HEK293 (cell line): Measurements from ENCODE around the gene ROR2.

ENCODE experiments used
- CTCF ChIA-PET: fragments of 350-600 bp; formaldehyde crosslinking; extraction: SDS; loops from one replicate; lab custom pipeline; 2021; ENCODE audit warnings: antibody characterized with exemption; lab: Yijun Ruan, JAX
- POLR2A ChIA-PET: fragments of 300-600 bp; formaldehyde crosslinking; extraction: SDS; loops from one replicate; lab custom pipeline; 2020; ENCODE audit warnings: antibody characterized with exemption, inconsistent platforms; lab: Yijun Ruan, JAX
- H3K27ac ChIP-seq: fragments of 200-500 bp; sonication (Bioruptor generic); 2 replicates; pipeline ENCODE4 v1.5.1; 2014; ENCODE audit warnings: low read depth, low read length, control low read depth, inconsistent platforms; ENCODE audit errors: extremely low read depth
- H3K36me3 ChIP-seq, 2 experiments: fragments of 200-500 bp in 1 of 2; sonication (Bioruptor generic) in 1 of 2; 1 replicate in 1 of 2; 2 replicates in 1 of 2; pipeline ENCODE4 v1.5.1; 2014 to 2017; ENCODE audit warnings: inconsistent platforms in 2 of 2, low read length in 2 of 2; ENCODE audit not compliant: control insufficient read depth in 2 of 2, insufficient read depth in 1 of 2
- H3K4me1 ChIP-seq: fragments of 200-500 bp; sonication (Bioruptor generic); 2 replicates; pipeline ENCODE4 v1.5.1; 2014; ENCODE audit warnings: mild to moderate bottlenecking, low read length, inconsistent platforms; ENCODE audit not compliant: control insufficient read depth, insufficient read depth
- H3K4me3 ChIP-seq: 2 replicates; pipeline ENCODE4 v1.5.1; 2011; ENCODE audit warnings: low read depth, mild to moderate bottlenecking, control low read depth, low read length, moderate library complexity
- H3K9me3 ChIP-seq: fragments of 200-500 bp; sonication (Bioruptor generic); 2 replicates; pipeline ENCODE4 v1.5.1; 2014; ENCODE audit warnings: low read depth, low read length, inconsistent platforms; ENCODE audit not compliant: control insufficient read depth, insufficient read depth
- EGR2 ChIP-seq: fragments of 450-650 bp; formaldehyde crosslinking; IDR thresholded peaks from 2 replicates; pipeline ENCODE4 v1.5.1; 2016; ENCODE audit warnings: low read depth, missing biosample characterization, missing genetic modification characterization
- KLF16 ChIP-seq: fragments of 450-650 bp; formaldehyde crosslinking; IDR thresholded peaks from 2 replicates; pipeline ENCODE4 v1.5.1; 2017; ENCODE audit warnings: missing biosample characterization, missing genetic modification characterization
- PRDM6 ChIP-seq: fragments of 450-650 bp; formaldehyde crosslinking; IDR thresholded peaks from 2 replicates; pipeline ENCODE4 v1.5.1; 2017; ENCODE audit warnings: missing biosample characterization, missing genetic modification characterization
- SETDB1 ChIP-seq: IDR thresholded peaks from one replicate; pipeline ENCODE4 v1.6.1; 2017; ENCODE audit warnings: mild to moderate bottlenecking, low read length, moderate library complexity, mixed read lengths; ENCODE audit not compliant: insufficient read length
- SP2 ChIP-seq: fragments of 450-650 bp; formaldehyde crosslinking; IDR thresholded peaks from 2 replicates; pipeline ENCODE4 v1.5.1; 2016; ENCODE audit warnings: missing biosample characterization, missing genetic modification characterization
- TRIM28 ChIP-seq: IDR thresholded peaks from 2 replicates; pipeline ENCODE4 v1.6.1; 2011; ENCODE audit warnings: low read length, control low read depth, borderline replicate concordance
- ZBTB17 ChIP-seq: fragments of 450-650 bp; formaldehyde crosslinking; IDR thresholded peaks from 2 replicates; pipeline ENCODE4 v1.5.1; 2016; ENCODE audit warnings: missing biosample characterization, missing genetic modification characterization
- ZFHX2 ChIP-seq: fragments of 450-650 bp; formaldehyde crosslinking; conservative IDR thresholded peaks from 2 replicates; pipeline ENCODE4 v1.5.1; 2016; ENCODE audit warnings: missing biosample characterization, missing genetic modification characterization
- ZNF157 ChIP-seq: fragments of 450-650 bp; formaldehyde crosslinking; IDR thresholded peaks from 2 replicates; pipeline ENCODE4 v1.5.1; 2016; ENCODE audit warnings: missing biosample characterization, missing genetic modification characterization
- ZNF302 ChIP-seq: fragments of 450-650 bp; formaldehyde crosslinking; IDR thresholded peaks from 2 replicates; pipeline ENCODE4 v1.5.1; 2016; ENCODE audit warnings: missing biosample characterization, missing genetic modification characterization, low read depth
- ZNF394 ChIP-seq: fragments of 450-650 bp; formaldehyde crosslinking; IDR thresholded peaks from 2 replicates; pipeline ENCODE4 v1.5.1; 2016; ENCODE audit warnings: missing biosample characterization, missing genetic modification characterization, mild to moderate bottlenecking, moderate library complexity, borderline replicate concordance
- ZNF639 ChIP-seq: fragments of 450-650 bp; formaldehyde crosslinking; IDR thresholded peaks from 2 replicates; pipeline ENCODE4 v1.5.1; 2016; ENCODE audit warnings: missing biosample characterization, missing genetic modification characterization
- ZSCAN23 ChIP-seq: fragments of 450-650 bp; formaldehyde crosslinking; IDR thresholded peaks from 2 replicates; pipeline ENCODE4 v1.5.1; 2016; ENCODE audit warnings: missing biosample characterization, missing genetic modification characterization
- ZXDB ChIP-seq: fragments of 450-650 bp; formaldehyde crosslinking; IDR thresholded peaks from 2 replicates; pipeline ENCODE4 v1.5.1; 2016; ENCODE audit warnings: missing biosample characterization, missing genetic modification characterization
- TF ChIP-seq, protein P1 (sequence below): fragments of 450-650 bp; formaldehyde crosslinking; IDR thresholded peaks from 2 replicates; pipeline ENCODE4 v1.5.1; 2016; ENCODE audit warnings: missing biosample characterization, missing genetic modification characterization
- TF ChIP-seq, protein P2 (sequence below): fragments of 450-650 bp; formaldehyde crosslinking; IDR thresholded peaks from 2 replicates; pipeline ENCODE4 v1.5.1; 2016; ENCODE audit warnings: missing biosample characterization, missing genetic modification characterization
- TF ChIP-seq, protein P3 (sequence below): fragments of 450-650 bp; formaldehyde crosslinking; IDR thresholded peaks from 2 replicates; pipeline ENCODE4 v1.5.1; 2016; ENCODE audit warnings: missing biosample characterization, missing genetic modification characterization, borderline replicate concordance

ROR2 gene

GRCh38 chr9:91949946-91950664, at the start of gene ROR2 (continued):
- TF ChIP-seq, protein P1, sequence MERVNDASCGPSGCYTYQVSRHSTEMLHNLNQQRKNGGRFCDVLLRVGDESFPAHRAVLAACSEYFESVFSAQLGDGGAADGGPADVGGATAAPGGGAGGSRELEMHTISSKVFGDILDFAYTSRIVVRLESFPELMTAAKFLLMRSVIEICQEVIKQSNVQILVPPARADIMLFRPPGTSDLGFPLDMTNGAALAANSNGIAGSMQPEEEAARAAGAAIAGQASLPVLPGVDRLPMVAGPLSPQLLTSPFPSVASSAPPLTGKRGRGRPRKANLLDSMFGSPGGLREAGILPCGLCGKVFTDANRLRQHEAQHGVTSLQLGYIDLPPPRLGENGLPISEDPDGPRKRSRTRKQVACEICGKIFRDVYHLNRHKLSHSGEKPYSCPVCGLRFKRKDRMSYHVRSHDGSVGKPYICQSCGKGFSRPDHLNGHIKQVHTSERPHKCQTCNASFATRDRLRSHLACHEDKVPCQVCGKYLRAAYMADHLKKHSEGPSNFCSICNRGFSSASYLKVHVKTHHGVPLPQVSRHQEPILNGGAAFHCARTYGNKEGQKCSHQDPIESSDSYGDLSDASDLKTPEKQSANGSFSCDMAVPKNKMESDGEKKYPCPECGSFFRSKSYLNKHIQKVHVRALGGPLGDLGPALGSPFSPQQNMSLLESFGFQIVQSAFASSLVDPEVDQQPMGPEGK (tag by site-specific recombination): peak; percentile 70
- TF ChIP-seq ZNF639 (tag by site-specific recombination) (no peak), TRIM28 (no peak)
- TF ChIP-seq, all 188 proteins: peak for 19

DNA sequence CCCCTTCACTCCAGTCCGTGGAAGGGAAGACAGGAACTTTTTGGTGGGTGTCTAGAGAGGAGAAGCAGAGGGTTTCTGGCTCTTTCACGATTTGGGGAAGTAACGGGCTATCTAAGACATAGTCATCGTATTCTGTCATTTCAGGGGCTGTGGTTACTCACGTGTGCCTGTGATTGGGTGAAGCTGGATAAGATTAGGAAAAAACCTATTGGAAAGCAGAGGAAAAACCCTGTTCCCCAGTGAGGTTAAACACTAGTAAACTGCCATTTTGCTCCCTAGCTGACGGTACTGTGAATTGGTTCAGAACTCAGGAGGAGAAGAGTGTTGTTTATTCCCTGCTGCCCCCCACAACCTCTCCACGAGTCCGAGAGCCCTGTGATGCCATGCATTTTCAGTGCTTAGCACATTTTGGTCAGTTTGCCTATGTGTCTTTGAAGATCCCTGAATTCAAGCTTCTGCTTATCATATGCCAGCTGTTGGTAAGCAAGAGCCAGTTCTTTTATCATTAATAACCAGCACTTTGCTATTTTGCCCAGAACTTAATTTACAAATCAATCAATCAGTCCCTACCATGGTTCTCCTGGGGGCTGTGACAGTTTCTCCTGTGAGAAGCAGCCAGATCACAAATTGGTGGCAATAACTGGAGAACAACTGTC, 45.1 kb upstream of the ROR2 start:
- ChIA-PET CTCF (interaction anchor here (0.5 to 1.0 kb wide), 3 partner anchors 9 to 41 kb away, joined by 3 to 4 read pairs (median 4); no protein-coding TSS in a partner anchor), POLR2A (interaction anchor here (1.1 to 1.4 kb wide), 2 partner anchors 8 to 12 kb away, joined by 3 to 4 read pairs; no protein-coding TSS in a partner anchor)
- no peak for TF ChIP-seq ZNF394 (tag by site-specific recombination)
- TF ChIP-seq, protein P2, sequence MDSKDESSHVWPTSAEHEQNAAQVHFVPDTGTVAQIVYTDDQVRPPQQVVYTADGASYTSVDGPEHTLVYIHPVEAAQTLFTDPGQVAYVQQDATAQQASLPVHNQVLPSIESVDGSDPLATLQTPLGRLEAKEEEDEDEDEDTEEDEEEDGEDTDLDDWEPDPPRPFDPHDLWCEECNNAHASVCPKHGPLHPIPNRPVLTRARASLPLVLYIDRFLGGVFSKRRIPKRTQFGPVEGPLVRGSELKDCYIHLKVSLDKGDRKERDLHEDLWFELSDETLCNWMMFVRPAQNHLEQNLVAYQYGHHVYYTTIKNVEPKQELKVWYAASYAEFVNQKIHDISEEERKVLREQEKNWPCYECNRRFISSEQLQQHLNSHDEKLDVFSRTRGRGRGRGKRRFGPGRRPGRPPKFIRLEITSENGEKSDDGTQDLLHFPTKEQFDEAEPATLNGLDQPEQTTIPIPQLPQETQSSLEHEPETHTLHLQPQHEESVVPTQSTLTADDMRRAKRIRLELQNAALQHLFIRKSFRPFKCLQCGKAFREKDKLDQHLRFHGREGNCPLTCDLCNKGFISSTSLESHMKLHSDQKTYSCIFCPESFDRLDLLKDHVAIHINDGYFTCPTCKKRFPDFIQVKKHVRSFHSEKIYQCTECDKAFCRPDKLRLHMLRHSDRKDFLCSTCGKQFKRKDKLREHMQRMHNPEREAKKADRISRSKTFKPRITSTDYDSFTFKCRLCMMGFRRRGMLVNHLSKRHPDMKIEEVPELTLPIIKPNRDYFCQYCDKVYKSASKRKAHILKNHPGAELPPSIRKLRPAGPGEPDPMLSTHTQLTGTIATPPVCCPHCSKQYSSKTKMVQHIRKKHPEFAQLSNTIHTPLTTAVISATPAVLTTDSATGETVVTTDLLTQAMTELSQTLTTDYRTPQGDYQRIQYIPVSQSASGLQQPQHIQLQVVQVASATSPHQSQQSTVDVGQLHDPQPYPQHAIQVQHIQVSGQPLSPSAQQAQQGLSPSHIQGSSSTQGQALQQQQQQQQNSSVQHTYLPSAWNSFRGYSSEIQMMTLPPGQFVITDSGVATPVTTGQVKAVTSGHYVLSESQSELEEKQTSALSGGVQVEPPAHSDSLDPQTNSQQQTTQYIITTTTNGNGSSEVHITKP: peak; percentile 89
- Histone ChIP-seq H3K4me3 (no peak overlapping the region), H3K9me3 (no peaks in the 10 kb centered on the region), H3K27ac (no peak overlapping the region), H3K4me1 (0 out of 2 replicates have a peak, but pooled peaks cover 4% of the 10 kb centered on the region), H3K36me3 (no peaks in the 10 kb centered on the region)

GRCh38 chr9:91994422-91994821, 44.4 kb upstream of the ROR2 start:
- 0 out of 2 replicates have a peak, but pooled peaks cover 4% of the 10 kb centered on the region for H3K4me1 ChIP-seq
- H3K27ac ChIP-seq: no peak overlapping the region
- no peak overlapping the region for H3K4me3 ChIP-seq
- POLR2A ChIA-PET: interaction anchor here (1.1 to 1.4 kb wide), 2 partner anchors 8 to 12 kb away, joined by 3 to 4 read pairs; no protein-coding TSS in a partner anchor
- CTCF ChIA-PET: interaction anchor here (0.6 to 1.0 kb wide), 3 partner anchors 8 to 222 kb away, joined by 3 to 4 read pairs (median 3); no protein-coding TSS in a partner anchor
- H3K36me3 ChIP-seq: no peaks in the 10 kb centered on the region
- no peaks in the 10 kb centered on the region for H3K9me3 ChIP-seq
- TF ChIP-seq TRIM28: peak; percentile 69; the same call in 1 of the 2 replicates
- TF ChIP-seq ZNF157 (tag by site-specific recombination): no peak
- TF ChIP-seq ZNF302 (tag by site-specific recombination): no peak
- peak; percentile 56 for TF ChIP-seq ZXDB
- no peak for TF ChIP-seq SP2 (tag by site-specific recombination)
- TF ChIP-seq, protein P3, sequence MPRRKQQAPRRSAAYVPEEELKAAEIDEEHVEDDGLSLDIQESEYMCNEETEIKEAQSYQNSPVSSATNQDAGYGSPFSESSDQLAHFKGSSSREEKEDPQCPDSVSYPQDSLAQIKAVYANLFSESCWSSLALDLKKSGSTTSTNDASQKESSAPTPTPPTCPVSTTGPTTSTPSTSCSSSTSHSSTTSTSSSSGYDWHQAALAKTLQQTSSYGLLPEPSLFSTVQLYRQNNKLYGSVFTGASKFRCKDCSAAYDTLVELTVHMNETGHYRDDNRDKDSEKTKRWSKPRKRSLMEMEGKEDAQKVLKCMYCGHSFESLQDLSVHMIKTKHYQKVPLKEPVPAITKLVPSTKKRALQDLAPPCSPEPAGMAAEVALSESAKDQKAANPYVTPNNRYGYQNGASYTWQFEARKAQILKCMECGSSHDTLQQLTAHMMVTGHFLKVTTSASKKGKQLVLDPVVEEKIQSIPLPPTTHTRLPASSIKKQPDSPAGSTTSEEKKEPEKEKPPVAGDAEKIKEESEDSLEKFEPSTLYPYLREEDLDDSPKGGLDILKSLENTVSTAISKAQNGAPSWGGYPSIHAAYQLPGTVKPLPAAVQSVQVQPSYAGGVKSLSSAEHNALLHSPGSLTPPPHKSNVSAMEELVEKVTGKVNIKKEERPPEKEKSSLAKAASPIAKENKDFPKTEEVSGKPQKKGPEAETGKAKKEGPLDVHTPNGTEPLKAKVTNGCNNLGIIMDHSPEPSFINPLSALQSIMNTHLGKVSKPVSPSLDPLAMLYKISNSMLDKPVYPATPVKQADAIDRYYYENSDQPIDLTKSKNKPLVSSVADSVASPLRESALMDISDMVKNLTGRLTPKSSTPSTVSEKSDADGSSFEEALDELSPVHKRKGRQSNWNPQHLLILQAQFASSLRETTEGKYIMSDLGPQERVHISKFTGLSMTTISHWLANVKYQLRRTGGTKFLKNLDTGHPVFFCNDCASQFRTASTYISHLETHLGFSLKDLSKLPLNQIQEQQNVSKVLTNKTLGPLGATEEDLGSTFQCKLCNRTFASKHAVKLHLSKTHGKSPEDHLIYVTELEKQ (tag by site-specific recombination): no peak
- no peak for TF ChIP-seq ZBTB17
- peak; percentile 72 for TF ChIP-seq PRDM6 (tag by site-specific recombination)
- no peak for TF ChIP-seq KLF16 (tag by site-specific recombination)
- peak; percentile 75 for TF ChIP-seq EGR2
- no peak for TF ChIP-seq ZSCAN23
- peak; percentile 71 for TF ChIP-seq ZFHX2 (tag by site-specific recombination)
- no peak for TF ChIP-seq SETDB1
